ENCODE results near the gene CHPT1.

DNA sequence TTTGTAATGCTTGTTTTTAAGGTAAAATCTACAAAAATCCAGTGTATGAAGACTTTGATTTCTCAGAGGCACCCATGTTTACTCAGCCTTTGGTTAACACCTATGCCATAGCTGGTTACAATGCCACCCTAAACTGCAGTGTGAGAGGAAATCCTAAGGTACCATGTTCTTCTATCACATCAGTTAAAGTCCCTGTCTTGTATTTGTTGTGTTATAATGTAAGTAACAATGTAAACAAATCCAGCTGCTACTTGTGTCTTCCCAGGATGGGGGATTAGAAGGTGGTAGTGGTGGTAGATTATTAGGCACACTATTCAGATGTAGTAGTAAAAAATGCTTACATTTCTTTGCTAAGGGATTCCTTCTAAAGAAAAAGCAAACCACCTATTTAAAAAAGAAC lies 19.4 kb upstream of the CHPT1 start:
- TF ChIP-seq GATA2 (IDR thresholded peaks at IDR 0.05; ENCODE audit: low read depth, low read length), result no peak
- no peak for TF ChIP-seq GATA3 (IDR thresholded peaks at IDR 0.05; ENCODE audit: low read depth, low read length)

Measured in SH-SY5Y (cell line).